A673 (cell line): Measurements from ENCODE around the gene CYP2D6. TPM values are rescaled to one million over a fixed set of nuclear protein-coding genes. Genes with fewer than 3 reads are reported as not detected.
"Not testable (repeated sequence)": the region's sequence is repeated elsewhere in the genome, so short reads cannot be mapped to it uniquely, and the experiment has no call there.

Source experiments
- BruUV-seq: library from RNA; stranded (reverse); fragments of 400-500 nt; replicated peaks from 2 replicates; lab custom pipeline; 2021; lab: Mats Ljungman, UMichigan
- CTCF ChIA-PET: fragments of 300-600 bp; sonication (Branson Sonifier 250); formaldehyde crosslinking; loops from one replicate; lab custom pipeline; 2022; ENCODE audit warnings: antibody characterized with exemption; lab: Charles Lee
- POLR2A ChIA-PET: fragments of 300-600 bp; sonication (Branson Sonifier 250); formaldehyde crosslinking; loops from one replicate; lab custom pipeline; 2022; ENCODE audit warnings: antibody characterized with exemption; ENCODE audit not compliant: low non-redundant PET; lab: Charles Lee
- DNase-seq: peaks from one replicate; pipeline ENCODE4 v3.0.0-alpha.2; 2015; ENCODE audit warnings: low spot score
- H3K27ac ChIP-seq: fragments of 200-600 bp; sonication (generic); 2 replicates; pipeline ENCODE4 v1.5.1; 2016; ENCODE audit warnings: mixed run types, low read depth, mild to moderate bottlenecking, mixed read lengths, antibody characterized with exemption, low read length; ENCODE audit not compliant: poor library complexity, severe bottlenecking
- H3K27me3 ChIP-seq: fragments of 200-600 bp; sonication (generic); replicated peaks from 2 replicates; pipeline ENCODE4 v1.6.1; 2017; ENCODE audit warnings: mixed run types, low read depth, mild to moderate bottlenecking, mixed read lengths, antibody characterized with exemption, low read length; ENCODE audit not compliant: insufficient read depth, poor library complexity
- H3K36me3 ChIP-seq: fragments of 200-600 bp; sonication (generic); 2 replicates; pipeline ENCODE4 v1.6.1; 2016; ENCODE audit warnings: mixed run types, mild to moderate bottlenecking, mixed read lengths, antibody characterized with exemption, low read length; ENCODE audit not compliant: insufficient read depth, poor library complexity, severe bottlenecking
- H3K4me1 ChIP-seq: fragments of 200-600 bp; sonication (generic); 2 replicates; pipeline ENCODE4 v1.6.1; 2017; ENCODE audit warnings: mixed run types, mild to moderate bottlenecking, mixed read lengths, antibody characterized with exemption, low read length; ENCODE audit not compliant: insufficient read depth, poor library complexity, severe bottlenecking
- H3K4me3 ChIP-seq: fragments of 200-600 bp; sonication (generic); 2 replicates; pipeline ENCODE4 v1.5.1; 2016; ENCODE audit warnings: low read depth, mixed run types, mild to moderate bottlenecking, mixed read lengths, low read length; ENCODE audit not compliant: poor library complexity, severe bottlenecking
- H3K9me3 ChIP-seq: fragments of 200-600 bp; sonication (generic); 2 replicates; pipeline ENCODE4 v1.6.1; 2016; ENCODE audit warnings: mixed run types, low read depth, mild to moderate bottlenecking, mixed read lengths, antibody characterized with exemption, low read length; ENCODE audit not compliant: poor library complexity, severe bottlenecking
- CTCF ChIP-seq: fragments of 300-800, 200-600 bp; sonication (generic); conservative IDR thresholded peaks from 2 replicates; pipeline ENCODE4 v1.5.1; 2017; ENCODE audit warnings: low read depth, mild to moderate bottlenecking, antibody characterized with exemption, low read length, moderate library complexity, mixed read lengths
- EZH2 ChIP-seq: fragments of 200-600 bp; sonication (generic); IDR thresholded peaks from 2 replicates; pipeline ENCODE4 v1.6.1; 2017; ENCODE audit warnings: borderline replicate concordance, low read depth, mild to moderate bottlenecking, mixed read lengths, antibody characterized with exemption, low read length; ENCODE audit not compliant: poor library complexity, severe bottlenecking
- intact Hi-C: fragments of 100-400 bp; cut with micrococcal nuclease; formaldehyde crosslinking; loops from one replicate; pipeline ENCODE4 v1.10.0; 2022; ENCODE audit not compliant: unreplicated experiment
- total RNA-seq: library from RNA; stranded (reverse); gene quantifications from 2 replicates; pipeline ENCODE4 v1.2.3, GENCODE V29; 2021

The CYP2D6 gene
- total RNA-seq, 1 experiment from 2014 or later, result 2.4 TPM

- TF ChIP-seq EZH2 (no peak), CTCF (no peak)
- intact Hi-C loops, result no loop called here
- H3K4me1 ChIP-seq, result no peaks in the 10 kb centered on the region
- no peaks in the 10 kb centered on the region for H3K9me3 ChIP-seq
- BruUV-seq, result no TSS peak
- no peak overlapping the region for H3K4me3 ChIP-seq
- DNase-seq, result no peak
- peaks cover 6% of the 10 kb centered on the region for H3K36me3 ChIP-seq
- H3K27me3 ChIP-seq, result no peaks in the 10 kb centered on the region
- H3K27ac ChIP-seq, result no peak overlapping the region
- POLR2A ChIA-PET, result no interaction called here
- CTCF ChIA-PET, result no interaction called here
Observed at GRCh38 chr22:42134100-42135020, 3.8 kb upstream of the CYP2D6 start.

GRCh38 chr22:42132457-42132856 is 1.8 kb upstream of the CYP2D6 start:
- H3K4me1 ChIP-seq, result no peaks in the 10 kb centered on the region
- intact Hi-C loops, result no loop called here
- no peak for TF ChIP-seq CTCF
- TF ChIP-seq EZH2, result no peak
- H3K9me3 ChIP-seq, result no peaks in the 10 kb centered on the region
- no peaks in the 10 kb centered on the region for H3K36me3 ChIP-seq
- no peaks in the 10 kb centered on the region for H3K27me3 ChIP-seq
- ChIA-PET POLR2A (no interaction called here), CTCF (no interaction called here)
- no peak overlapping the region for H3K27ac ChIP-seq
- BruUV-seq, result no TSS peak
- H3K4me3 ChIP-seq, result no peak overlapping the region
- DNase-seq, result no peak

- Histone ChIP-seq H3K36me3 (no peaks in the 10 kb centered on the region), H3K4me1 (no peaks in the 10 kb centered on the region), H3K27me3 (no peaks in the 10 kb centered on the region), H3K9me3 (no peaks in the 10 kb centered on the region), H3K27ac (no peak overlapping the region), H3K4me3 (no peak overlapping the region)
- no peak for DNase-seq
- TF ChIP-seq CTCF (no peak), EZH2 (no peak)
- CTCF ChIA-PET, result no interaction called here
- intact Hi-C loops, result no loop called here
- no TSS peak for BruUV-seq
- POLR2A ChIA-PET, result no interaction called here
Observed at GRCh38 chr22:42131562-42131961, 952 bp upstream of the CYP2D6 start.

- CTCF ChIA-PET, H3K36me3 ChIP-seq, H3K27me3 ChIP-seq, H3K27ac ChIP-seq, POLR2A ChIA-PET, H3K4me3 ChIP-seq, BruUV-seq, H3K4me1 ChIP-seq, H3K9me3 ChIP-seq, intact Hi-C loops, DNase-seq: not testable (repeated sequence)
Observed at GRCh38 chr22:42130182-42130581, 428 bp downstream of the CYP2D6 start.

- H3K27me3 ChIP-seq, H3K4me1 ChIP-seq, H3K36me3 ChIP-seq, H3K9me3 ChIP-seq, H3K4me3 ChIP-seq, BruUV-seq, intact Hi-C loops, H3K27ac ChIP-seq, CTCF ChIA-PET, DNase-seq, POLR2A ChIA-PET: not testable (repeated sequence)
Observed at GRCh38 chr22:42128776-42129694, 1.6 kb downstream of the CYP2D6 start.
